ENCODE data around the gene CCDC141. TPM values are rescaled to one million over a fixed set of nuclear protein-coding genes. Genes with fewer than 3 reads are reported as not detected.

CCDC141 gene
- total RNA-seq, 2 experiments from 2014 or later = 30.6 to 31.5 TPM

DNA sequence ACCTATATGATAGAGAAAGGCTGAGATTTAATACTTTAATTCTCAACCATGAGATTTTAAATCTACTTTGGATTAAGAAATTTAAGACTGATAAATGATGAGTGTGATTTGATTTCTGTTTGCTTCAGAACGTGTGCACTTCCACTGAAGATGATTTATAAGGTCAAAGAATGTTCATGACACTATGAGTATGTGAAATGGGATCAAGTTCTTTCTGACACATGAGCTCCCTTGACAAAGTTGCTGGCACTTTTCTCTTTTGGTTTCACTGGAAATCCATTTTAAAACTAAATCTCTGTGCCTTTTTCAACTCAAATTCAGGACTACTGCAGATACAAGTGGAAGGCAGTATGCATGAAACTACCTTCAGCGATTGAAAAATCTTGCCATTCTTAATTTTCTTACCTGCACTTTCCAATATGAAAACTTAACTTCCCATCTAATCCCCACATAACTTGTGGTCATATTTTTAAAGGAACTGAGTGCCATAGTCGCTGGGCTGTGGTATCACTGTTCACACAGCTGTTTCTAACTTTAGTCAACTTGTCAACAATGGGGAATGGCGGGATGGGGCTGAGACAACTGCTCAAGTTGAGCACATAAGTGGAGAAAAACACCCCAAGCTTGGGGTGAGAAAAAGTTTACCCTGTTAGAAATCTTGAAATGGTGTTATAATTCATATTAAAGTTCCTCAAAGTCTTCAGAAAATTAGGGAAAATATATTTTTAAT is 190.9 kb downstream of the CCDC141 start:
- Mint-ChIP-seq H3K27me3 (no peaks in the 10 kb centered on the region), H3K27ac (no peak overlapping the region), H3K36me3 (ENCODE audit: low read depth) (peaks cover 55% of the 10 kb centered on the region), H3K4me3 (no peak overlapping the region), H3K9me3 (no peaks in the 10 kb centered on the region), H3K4me1 (ENCODE audit: low read depth) (no peaks in the 10 kb centered on the region)
- Histone ChIP-seq H3K9me3 (ENCODE audit: control insufficient read depth in 1 of 2, insufficient read depth in 1 of 2, low read length in 2 of 2) (no peaks in the 10 kb centered on the region), H3K27me3 (ENCODE audit: control insufficient read depth in 1 of 2, insufficient read depth in 2 of 2, low read length in 2 of 2) (no peaks in the 10 kb centered on the region), H3K36me3 (ENCODE audit: insufficient read depth, low read length) (no peaks in the 10 kb centered on the region), H3K27ac (ENCODE audit: low read depth in 1 of 2, low read length in 2 of 2) (no peak overlapping the region), H3K4me3 (ENCODE audit: low read length) (no peak overlapping the region), H3K4me1 (ENCODE audit: insufficient read depth, low read length) (no peaks in the 10 kb centered on the region)
- TF ChIP-seq, protein P1, sequence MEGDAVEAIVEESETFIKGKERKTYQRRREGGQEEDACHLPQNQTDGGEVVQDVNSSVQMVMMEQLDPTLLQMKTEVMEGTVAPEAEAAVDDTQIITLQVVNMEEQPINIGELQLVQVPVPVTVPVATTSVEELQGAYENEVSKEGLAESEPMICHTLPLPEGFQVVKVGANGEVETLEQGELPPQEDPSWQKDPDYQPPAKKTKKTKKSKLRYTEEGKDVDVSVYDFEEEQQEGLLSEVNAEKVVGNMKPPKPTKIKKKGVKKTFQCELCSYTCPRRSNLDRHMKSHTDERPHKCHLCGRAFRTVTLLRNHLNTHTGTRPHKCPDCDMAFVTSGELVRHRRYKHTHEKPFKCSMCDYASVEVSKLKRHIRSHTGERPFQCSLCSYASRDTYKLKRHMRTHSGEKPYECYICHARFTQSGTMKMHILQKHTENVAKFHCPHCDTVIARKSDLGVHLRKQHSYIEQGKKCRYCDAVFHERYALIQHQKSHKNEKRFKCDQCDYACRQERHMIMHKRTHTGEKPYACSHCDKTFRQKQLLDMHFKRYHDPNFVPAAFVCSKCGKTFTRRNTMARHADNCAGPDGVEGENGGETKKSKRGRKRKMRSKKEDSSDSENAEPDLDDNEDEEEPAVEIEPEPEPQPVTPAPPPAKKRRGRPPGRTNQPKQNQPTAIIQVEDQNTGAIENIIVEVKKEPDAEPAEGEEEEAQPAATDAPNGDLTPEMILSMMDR (IDR thresholded peaks at IDR 0.05) = no peak
- no peak for DNase-seq
- intact Hi-C loops (cut with DNase I, micrococcal nuclease) = no loop called here
- CTCF ChIA-PET = interaction anchor here (1.1 kb wide), 1 partner anchor 14 kb away, joined by 3 read pairs; no protein-coding TSS in a partner anchor
- no peak for ATAC-seq (ENCODE audit: poor library complexity)
- POLR2A ChIA-PET = no interaction called here

DNA sequence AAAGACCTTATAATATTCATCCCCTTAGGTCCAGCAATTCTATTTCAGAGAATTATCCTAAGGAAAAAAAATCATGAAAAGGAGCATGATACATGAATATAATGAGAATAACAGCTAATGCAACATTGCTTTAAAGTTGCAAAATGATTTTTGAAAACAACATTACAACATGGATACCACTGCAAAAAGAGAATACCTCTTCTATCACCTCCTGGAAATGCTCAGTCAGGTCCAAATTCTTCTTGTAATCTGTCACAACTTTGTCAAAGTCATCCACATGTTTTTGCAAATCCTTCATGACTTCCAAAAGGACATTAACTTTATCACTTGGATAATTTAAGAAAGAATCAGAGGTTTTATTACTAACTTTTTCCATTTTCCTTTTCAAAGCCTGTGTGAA is 194.8 kb downstream of the CCDC141 start:
- Histone ChIP-seq H3K4me3 (ENCODE audit: low read length) (no peak overlapping the region), H3K27ac (ENCODE audit: low read depth in 1 of 2, low read length in 2 of 2) (no peak overlapping the region), H3K9me3 (ENCODE audit: control insufficient read depth in 1 of 2, insufficient read depth in 1 of 2, low read length in 2 of 2) (no peaks in the 10 kb centered on the region), H3K4me1 (ENCODE audit: insufficient read depth, low read length) (no peaks in the 10 kb centered on the region), H3K36me3 (ENCODE audit: insufficient read depth, low read length) (no peaks in the 10 kb centered on the region), H3K27me3 (ENCODE audit: control insufficient read depth in 1 of 2, insufficient read depth in 2 of 2, low read length in 2 of 2) (no peaks in the 10 kb centered on the region)
- H3K36me3 Mint-ChIP-seq (ENCODE audit: low read depth) = peaks cover 56% of the 10 kb centered on the region
- no peaks in the 10 kb centered on the region for H3K4me1 Mint-ChIP-seq (ENCODE audit: low read depth)
- intact Hi-C loops (cut with DNase I, micrococcal nuclease) = no loop called here
- no peaks in the 10 kb centered on the region for H3K27me3 Mint-ChIP-seq
- DNase-seq (no peak), ATAC-seq (ENCODE audit: poor library complexity) (no peak)
- H3K27ac Mint-ChIP-seq = no peak overlapping the region
- POLR2A ChIA-PET = no interaction called here
- no peaks in the 10 kb centered on the region for H3K9me3 Mint-ChIP-seq
- TF ChIP-seq, protein P1 (IDR thresholded peaks at IDR 0.05) = no peak
- CTCF ChIA-PET = interaction anchor here (1.7 kb wide), 1 partner anchor 36 kb away, joined by 3 read pairs; no protein-coding TSS in a partner anchor
- no peak overlapping the region for H3K4me3 Mint-ChIP-seq

DNA sequence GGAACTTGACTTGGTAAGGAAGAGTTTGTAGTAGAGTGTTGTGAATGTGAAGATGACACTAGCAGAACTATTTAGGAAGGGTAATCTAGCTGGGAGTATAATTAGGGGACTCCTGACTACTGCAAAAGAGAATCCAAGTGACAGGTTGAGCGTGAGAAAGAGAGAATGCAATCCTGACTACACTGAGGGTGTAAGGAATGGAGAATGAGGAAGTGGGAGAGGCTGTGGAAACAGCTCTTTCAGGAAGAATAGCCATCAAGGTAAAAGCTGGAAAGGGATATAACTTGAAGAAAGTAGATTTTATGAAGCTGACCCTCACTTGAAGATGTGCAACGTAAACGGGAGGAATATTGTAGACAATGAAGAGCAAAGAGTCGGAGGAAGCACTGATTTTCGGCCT is 201.6 kb downstream of the CCDC141 start:
- intact Hi-C loops (cut with DNase I, micrococcal nuclease) = no loop called here
- ChIA-PET POLR2A (no interaction called here), CTCF (no interaction called here)
- Histone ChIP-seq H3K36me3 (ENCODE audit: insufficient read depth, low read length) (no peaks in the 10 kb centered on the region), H3K27ac (ENCODE audit: low read depth in 1 of 2, low read length in 2 of 2) (no peak overlapping the region), H3K27me3 (ENCODE audit: control insufficient read depth in 1 of 2, insufficient read depth in 2 of 2, low read length in 2 of 2) (no peaks in the 10 kb centered on the region), H3K9me3 (ENCODE audit: control insufficient read depth in 1 of 2, insufficient read depth in 1 of 2, low read length in 2 of 2) (no peaks in the 10 kb centered on the region), H3K4me3 (ENCODE audit: low read length) (no peak overlapping the region), H3K4me1 (ENCODE audit: insufficient read depth, low read length) (no peaks in the 10 kb centered on the region)
- Mint-ChIP-seq H3K27ac (no peak overlapping the region), H3K4me3 (no peak overlapping the region), H3K27me3 (no peaks in the 10 kb centered on the region), H3K4me1 (ENCODE audit: low read depth) (no peaks in the 10 kb centered on the region), H3K9me3 (no peaks in the 10 kb centered on the region), H3K36me3 (ENCODE audit: low read depth) (peaks cover 73% of the 10 kb centered on the region)
- TF ChIP-seq, protein P1 (IDR thresholded peaks at IDR 0.05) = no peak
- DNase-seq (no peak), ATAC-seq (ENCODE audit: poor library complexity) (no peak)
